ENCODE data around the gene OR8B4.
"Not testable (repeated sequence)": the region's sequence is repeated elsewhere in the genome, so short reads cannot be mapped to it uniquely, and the experiment has no call there.

DNA sequence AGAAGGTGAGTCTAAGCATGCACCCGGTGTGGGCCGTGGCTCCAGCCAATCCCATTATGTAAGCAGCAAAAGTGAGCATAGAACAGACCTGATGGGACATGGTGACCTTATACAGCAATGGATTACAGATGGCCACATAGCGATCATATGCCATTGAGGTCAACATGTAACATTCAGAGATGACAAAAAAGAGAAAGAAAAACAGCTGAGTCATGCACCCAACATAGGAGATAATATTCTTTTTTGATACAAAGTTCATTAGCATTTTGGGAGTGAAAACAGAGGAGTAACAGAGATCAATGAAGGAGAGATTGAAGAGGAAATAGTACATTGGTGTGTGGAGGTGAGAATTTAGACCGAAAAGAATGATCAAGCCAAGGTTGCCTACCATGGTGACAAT is 27.8 kb downstream of the OR8B4 start:
- TF ChIP-seq, protein P1, sequence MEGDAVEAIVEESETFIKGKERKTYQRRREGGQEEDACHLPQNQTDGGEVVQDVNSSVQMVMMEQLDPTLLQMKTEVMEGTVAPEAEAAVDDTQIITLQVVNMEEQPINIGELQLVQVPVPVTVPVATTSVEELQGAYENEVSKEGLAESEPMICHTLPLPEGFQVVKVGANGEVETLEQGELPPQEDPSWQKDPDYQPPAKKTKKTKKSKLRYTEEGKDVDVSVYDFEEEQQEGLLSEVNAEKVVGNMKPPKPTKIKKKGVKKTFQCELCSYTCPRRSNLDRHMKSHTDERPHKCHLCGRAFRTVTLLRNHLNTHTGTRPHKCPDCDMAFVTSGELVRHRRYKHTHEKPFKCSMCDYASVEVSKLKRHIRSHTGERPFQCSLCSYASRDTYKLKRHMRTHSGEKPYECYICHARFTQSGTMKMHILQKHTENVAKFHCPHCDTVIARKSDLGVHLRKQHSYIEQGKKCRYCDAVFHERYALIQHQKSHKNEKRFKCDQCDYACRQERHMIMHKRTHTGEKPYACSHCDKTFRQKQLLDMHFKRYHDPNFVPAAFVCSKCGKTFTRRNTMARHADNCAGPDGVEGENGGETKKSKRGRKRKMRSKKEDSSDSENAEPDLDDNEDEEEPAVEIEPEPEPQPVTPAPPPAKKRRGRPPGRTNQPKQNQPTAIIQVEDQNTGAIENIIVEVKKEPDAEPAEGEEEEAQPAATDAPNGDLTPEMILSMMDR (IDR thresholded peaks at IDR 0.05) = not testable (repeated sequence)
- TF ChIP-seq POLR2A (IDR thresholded peaks at IDR 0.05) = not testable (repeated sequence)
